ENCODE results near the gene CYP2A6.

- no peak for TF ChIP-seq CTCF (IDR thresholded peaks at IDR 0.05)
- no peak for TF ChIP-seq ZFX (IDR thresholded peaks at IDR 0.05; ENCODE audit: borderline replicate concordance)
Observed at GRCh38 chr19:40836754-40837429, 13.4 kb downstream of the CYP2A6 start.
